DMS153 (cell line): ENCODE results near the gene LGMN.
"Not testable (repeated sequence)": the region's sequence is repeated elsewhere in the genome, so short reads cannot be mapped to it uniquely, and the experiment has no call there.

Source experiments
- DNase-seq: peaks from one replicate; lab custom pipeline; 2025; lab: John Stamatoyannopoulos, UW

The LGMN gene

GRCh38 chr14:92694807-92695206, 53.6 kb downstream of the LGMN start:
- no peak for DNase-seq

- DNase-seq, result peak; percentile 68
Measured at GRCh38 chr14:92693998-92694795, 54.2 kb downstream of the LGMN start.

GRCh38 chr14:92692822-92693226, 55.6 kb downstream of the LGMN start:
- DNase-seq, result peak; percentile 95

GRCh38 chr14:92690171-92691011, 58.0 kb downstream of the LGMN start:
- DNase-seq, result peak; percentile 61

GRCh38 chr14:92688434-92689375, 59.7 kb downstream of the LGMN start:
- peak; percentile 19 for DNase-seq

GRCh38 chr14:92687681-92688433, 60.6 kb downstream of the LGMN start:
- DNase-seq, result peak; percentile 74

- DNase-seq, result peak; percentile 63
Measured at GRCh38 chr14:92686900-92687427, 61.5 kb downstream of the LGMN start.

GRCh38 chr14:92686411-92686899, 62.0 kb downstream of the LGMN start:
- no peak for DNase-seq

GRCh38 chr14:92685784-92686355, 62.6 kb downstream of the LGMN start:
- no peak for DNase-seq

GRCh38 chr14:92684801-92685560, 63.4 kb downstream of the LGMN start:
- no peak for DNase-seq

GRCh38 chr14:92683041-92683440, 65.4 kb downstream of the LGMN start:
- no peak for DNase-seq

GRCh38 chr14:92680781-92681650, 67.4 kb downstream of the LGMN start:
- DNase-seq, result no peak

GRCh38 chr14:92680330-92680729, 68.1 kb downstream of the LGMN start:
- not testable (repeated sequence) for DNase-seq

GRCh38 chr14:92679246-92679645, 69.2 kb downstream of the LGMN start:
- DNase-seq, result no peak

GRCh38 chr14:92678766-92679165, 69.7 kb downstream of the LGMN start:
- no peak for DNase-seq

- no peak for DNase-seq
Measured at GRCh38 chr14:92677955-92678354, 70.5 kb downstream of the LGMN start.

GRCh38 chr14:92677087-92677668, 71.2 kb downstream of the LGMN start:
- DNase-seq, result no peak

GRCh38 chr14:92676403-92677086, 71.9 kb downstream of the LGMN start:
- no peak for DNase-seq
